Colonic mucosa (tissue), 4 donors: ENCODE measurements around the gene GIPC3. TPM values are rescaled to one million over a fixed set of nuclear protein-coding genes. Genes with fewer than 3 reads are reported as not detected.

Experiments
- DNase-seq: peaks from one replicate; pipeline ENCODE4 v3.0.0-alpha.2; 2020
- H3K27ac ChIP-seq: fragments of 200-600 bp; one replicate; pipeline ENCODE4 v1.8.0; 2021
- H3K27me3 ChIP-seq: fragments of 200-600 bp; one replicate; pipeline ENCODE4 v1.8.0; 2021
- H3K36me3 ChIP-seq: fragments of 200-600 bp; one replicate; pipeline ENCODE4 v1.8.0; 2021
- H3K4me1 ChIP-seq: fragments of 200-600 bp; one replicate; pipeline ENCODE4 v1.8.0; 2021; ENCODE audit warnings: mild to moderate bottlenecking
- H3K4me3 ChIP-seq: fragments of 200-600 bp; one replicate; pipeline ENCODE4 v1.8.0; 2021
- H3K9ac ChIP-seq, 2 donors: one replicate each; pipeline ENCODE4 v1.7.0; 2013; ENCODE audit warnings: control low read depth in 2 of 2, low read depth in 2 of 2, low read length in 2 of 2
- H3K9me3 ChIP-seq: fragments of 200-600 bp; one replicate; pipeline ENCODE4 v1.8.0; 2021
- CTCF ChIP-seq: fragments of 200-600 bp; IDR thresholded peaks from one replicate; pipeline ENCODE4 v1.8.0; 2022; ENCODE audit warnings: antibody characterized with exemption, mild to moderate bottlenecking
- intact Hi-C: fragments of 100-400 bp; cut with DNase I; formaldehyde crosslinking; loops from one replicate; pipeline ENCODE4 v1.14.1; 2022
- total RNA-seq, 2 donors: library from RNA; stranded (reverse); fragmentation: NEBNext Ultra II Directional in 1 of 2; extraction: Animal tissue kit (Norgen Biotek cat#: 25700) in 1 of 2; gene quantifications; one replicate each; pipeline ENCODE4 v1.2.1, GENCODE V29; 2021
- donor health status: healthy.
- donor health status: DM: no; HTN: no; CAD: no.
- donor health status: DM: no; HTN: no; CAD: no.

Gene GIPC3
- total RNA-seq, 2 donors from 2014 or later, result 0.40 to 1.1 TPM

- Histone ChIP-seq H3K9ac (no peak overlapping the region), H3K9me3 (no peaks in the 10 kb centered on the region), H3K4me1 (no peaks in the 10 kb centered on the region), H3K27me3 (no peaks in the 10 kb centered on the region), H3K27ac (no peak overlapping the region), H3K4me3 (no peak overlapping the region), H3K36me3 (peaks cover 12% of the 10 kb centered on the region)
- intact Hi-C loops, result no loop called here
- no peak for DNase-seq
- no peak for TF ChIP-seq CTCF
Observed at GRCh38 chr19:3537438-3538240, 47.6 kb upstream of the GIPC3 start.

- Histone ChIP-seq H3K9ac (no peak overlapping the region), H3K4me3 (no peak overlapping the region), H3K27me3 (no peaks in the 10 kb centered on the region), H3K27ac (no peak overlapping the region), H3K36me3 (peaks cover 9% of the 10 kb centered on the region), H3K4me1 (no peaks in the 10 kb centered on the region), H3K9me3 (no peaks in the 10 kb centered on the region)
- no peak for TF ChIP-seq CTCF
- DNase-seq, result no peak
- intact Hi-C loops, result no loop called here
Observed at GRCh38 chr19:3538258-3538929, 46.9 kb upstream of the GIPC3 start.

- no peak for DNase-seq
- peaks cover 9% of the 10 kb centered on the region for H3K36me3 ChIP-seq
- no peak within 1 kb of the TSS for H3K4me3 ChIP-seq
Observed at GRCh38 chr19:3538965-3539755, 46.1 kb upstream of the GIPC3 start, which contains the start of gene TEKTIP1. Gene TEKTIP1, plus strand, starts transcription at chr19:3539174. Its CDS starts 4 bp downstream, at chr19:3539178.

GRCh38 chr19:3539756-3540118 lies 45.5 kb upstream of the GIPC3 start:
- Histone ChIP-seq H3K4me1 (no peaks in the 10 kb centered on the region), H3K9me3 (no peaks in the 10 kb centered on the region), H3K9ac (no peak overlapping the region), H3K4me3 (no peak overlapping the region), H3K27ac (no peak overlapping the region), H3K27me3 (no peaks in the 10 kb centered on the region), H3K36me3 (peaks cover 9% of the 10 kb centered on the region)
- no peak for DNase-seq
- TF ChIP-seq CTCF, result no peak
- intact Hi-C loops, result no loop called here

More at GRCh38 chr19:3538965-3539755, 46.1 kb upstream of the GIPC3 start, which contains the start of gene TEKTIP1:
- H3K9me3 ChIP-seq, result no peaks in the 10 kb centered on the region
- intact Hi-C loops, result no loop called here
- H3K4me1 ChIP-seq, result no peaks in the 10 kb centered on the region
- no peak within 1 kb of the TSS for H3K9ac ChIP-seq
- H3K27ac ChIP-seq, result no peak within 1 kb of the TSS
- H3K27me3 ChIP-seq, result no peaks in the 10 kb centered on the region
- TF ChIP-seq CTCF, result no peak
